Ovary (tissue), 9 donors: ENCODE results near the gene TNRC6C. TPM values are rescaled to one million over a fixed set of nuclear protein-coding genes. Genes with fewer than 3 reads are reported as not detected.

Source experiments
- DNase-seq, 5 donors: peaks; one replicate each; pipeline ENCODE4 v3.0.0-alpha.2; 2019 to 2020
- H3K27ac ChIP-seq, 2 donors: fragments of 200-600 bp; one replicate each; pipeline versions ENCODE4 v1.5.1 to v1.8.0; 2019 to 2022
- H3K27me3 ChIP-seq: fragments of 200-600 bp; one replicate; pipeline ENCODE4 v1.8.0; 2022
- H3K36me3 ChIP-seq: fragments of 200-600 bp; sonication (generic); one replicate; pipeline ENCODE4 v1.5.1; 2019
- H3K4me1 ChIP-seq: one replicate; pipeline ENCODE4 v1.8.1; 2013; ENCODE audit warnings: mild to moderate bottlenecking, moderate library complexity; ENCODE audit not compliant: insufficient read depth
- H3K4me3 ChIP-seq: fragments of 200-600 bp; sonication (generic); one replicate; pipeline ENCODE4 v1.5.1; 2017
- H3K9me3 ChIP-seq, 2 donors: fragments of 200-600 bp in 1 of 2; sonication (generic) in 1 of 2; one replicate each; pipeline versions ENCODE4 v1.5.1 to v1.8.1; 2013 to 2019; ENCODE audit warnings: mild to moderate bottlenecking in 1 of 2, moderate library complexity in 1 of 2
- EP300 ChIP-seq: sonication (generic); formaldehyde crosslinking; IDR thresholded peaks from one replicate; pipeline ENCODE4 v1.6.1; 2017; ENCODE audit warnings: antibody characterized with exemption
- POLR2A ChIP-seq: fragments of 450-650 bp; IDR thresholded peaks from one replicate; pipeline ENCODE4 v1.6.1; 2017; ENCODE audit warnings: antibody characterized with exemption, mild to moderate bottlenecking, moderate library complexity
- WGBS, 3 donors: extraction: QIAGEN DNeasy Blood & Tissue Kit in 1 of 3; methylation state at CpG; one replicate each; pipeline versions ENCODE4 v1.1.5 to v1.1.7; 2013 to 2017; 5-methylcytosine and 5-hydroxymethylcytosine counted together
- intact Hi-C, 4 donors: fragments of 100-400 bp; cut with DNase I; formaldehyde crosslinking; loops; one replicate each; pipeline versions ENCODE4 v1.11.0 to v1.15.1; 2022 to 2023
- polyA plus RNA-seq, 2 donors: library from polyadenylated mRNA; stranded (reverse); fragments of 200-250 nt in 1 of 2; fragments of 350-450 nt in 1 of 2; fragmentation: Illumina TruSeq in 1 of 2; extraction: RNeasy Lipid Tissue Mini Kit (QIAGEN cat#74804) in 1 of 2; gene quantifications; one replicate each; pipeline ENCODE4 v1.2.3, GENCODE V29; 2013 to 2014
- total RNA-seq, 7 donors: library from RNA; depleted of rRNA in 2 of 7; stranded (reverse); fragments of >200 nt in 2 of 7; fragmentation: NEBNext Ultra II Directional in 3 of 7; extraction: Animal tissue kit (Norgen Biotek cat#: 25700) in 3 of 7; gene quantifications; one replicate each; pipeline versions ENCODE4 v1.1.0 to v1.2.4, GENCODE V29; 2016 to 2023
- TF ChIP-seq, protein P1 (sequence below), 3 donors: fragments of 450-650 bp in 2 of 3; fragments of 200-600 bp in 1 of 3; IDR thresholded peaks; one replicate each; pipeline versions ENCODE4 v1.5.1 to v1.8.0; 2016 to 2022; ENCODE audit warnings: antibody characterized with exemption in 3 of 3, mild to moderate bottlenecking in 1 of 3
- donor health status: DM: no; HTN: no; CAD: no; lungs with moderate emphysema.
- donor health status: DM: no; HTN: no; CAD: no.
- donor health status: Bipolar disorder and iron deficiency.
- donor health status: DM: yes; HTN: yes; CAD: no.
- donor health status: DM: no; HTN: no; CAD: no.
- donor health status: DM: yes; HTN: yes; CAD: no.

Gene TNRC6C
- total and polyA plus RNA-seq, 9 donors, result 8.7 to 45.3 (median 32.5) TPM

- DNase-seq, result no peak
- no peaks in the 10 kb centered on the region for H3K4me1 ChIP-seq
- no peak overlapping the region for H3K4me3 ChIP-seq
- no peaks in the 10 kb centered on the region for H3K36me3 ChIP-seq
- WGBS, 3 donors, result 69 to 75% (median 71%) methylated on average over 12 of the region's 12 CpGs
- H3K9me3 ChIP-seq, result no peaks in the 10 kb centered on the region
- TF ChIP-seq EP300 (no peak), POLR2A (no peak)
- TF ChIP-seq, protein P1, sequence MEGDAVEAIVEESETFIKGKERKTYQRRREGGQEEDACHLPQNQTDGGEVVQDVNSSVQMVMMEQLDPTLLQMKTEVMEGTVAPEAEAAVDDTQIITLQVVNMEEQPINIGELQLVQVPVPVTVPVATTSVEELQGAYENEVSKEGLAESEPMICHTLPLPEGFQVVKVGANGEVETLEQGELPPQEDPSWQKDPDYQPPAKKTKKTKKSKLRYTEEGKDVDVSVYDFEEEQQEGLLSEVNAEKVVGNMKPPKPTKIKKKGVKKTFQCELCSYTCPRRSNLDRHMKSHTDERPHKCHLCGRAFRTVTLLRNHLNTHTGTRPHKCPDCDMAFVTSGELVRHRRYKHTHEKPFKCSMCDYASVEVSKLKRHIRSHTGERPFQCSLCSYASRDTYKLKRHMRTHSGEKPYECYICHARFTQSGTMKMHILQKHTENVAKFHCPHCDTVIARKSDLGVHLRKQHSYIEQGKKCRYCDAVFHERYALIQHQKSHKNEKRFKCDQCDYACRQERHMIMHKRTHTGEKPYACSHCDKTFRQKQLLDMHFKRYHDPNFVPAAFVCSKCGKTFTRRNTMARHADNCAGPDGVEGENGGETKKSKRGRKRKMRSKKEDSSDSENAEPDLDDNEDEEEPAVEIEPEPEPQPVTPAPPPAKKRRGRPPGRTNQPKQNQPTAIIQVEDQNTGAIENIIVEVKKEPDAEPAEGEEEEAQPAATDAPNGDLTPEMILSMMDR (IDR thresholded peaks at IDR 0.05), result no peak
- H3K27ac ChIP-seq, result no peak overlapping the region
- H3K27me3 ChIP-seq, result no peaks in the 10 kb centered on the region
- intact Hi-C loops, result no loop called here
These were observed 13.9 kb upstream of the TNRC6C start for GRCh38 chr17:77944390-77945222.

GRCh38 chr17:77946900-77947645 lies 11.4 kb upstream of the TNRC6C start:
- TF ChIP-seq POLR2A (no peak), EP300 (no peak)
- TF ChIP-seq, protein P1 (IDR thresholded peaks at IDR 0.05), result no peak
- intact Hi-C loops, result no loop called here
- no peak overlapping the region for H3K27ac ChIP-seq
- H3K27me3 ChIP-seq, result no peaks in the 10 kb centered on the region
- no peaks in the 10 kb centered on the region for H3K4me1 ChIP-seq
- no peaks in the 10 kb centered on the region for H3K9me3 ChIP-seq
- 86 to 92% (median 87%) methylated on average over 6 of the region's 6 CpGs for WGBS, 3 donors
- H3K36me3 ChIP-seq, result no peaks in the 10 kb centered on the region
- DNase-seq, result no peak
- no peak overlapping the region for H3K4me3 ChIP-seq

GRCh38 chr17:77948690-77949114 lies 9.8 kb upstream of the TNRC6C start:
- H3K27me3 ChIP-seq, result no peaks in the 10 kb centered on the region
- DNase-seq, result no peak
- intact Hi-C loops, result no loop called here
- H3K9me3 ChIP-seq, result no peaks in the 10 kb centered on the region
- TF ChIP-seq EP300 (no peak), POLR2A (no peak)
- TF ChIP-seq, protein P1 (IDR thresholded peaks at IDR 0.05), result no peak
- H3K36me3 ChIP-seq, result no peaks in the 10 kb centered on the region
- no peak overlapping the region for H3K27ac ChIP-seq
- no peaks in the 10 kb centered on the region for H3K4me1 ChIP-seq
- no peak overlapping the region for H3K4me3 ChIP-seq
- whole genome bisulfite sequencing, 3 donors, result 18 to 25% (median 19%) methylated on average over 3 of the region's 3 CpGs

GRCh38 chr17:77951123-77951522 lies 7.4 kb upstream of the TNRC6C start:
- H3K36me3 ChIP-seq, result no peaks in the 10 kb centered on the region
- intact Hi-C loops, result no loop called here
- no peaks in the 10 kb centered on the region for H3K4me1 ChIP-seq
- H3K9me3 ChIP-seq, result no peaks in the 10 kb centered on the region
- 53 to 70% (median 58%) methylated on average over 5 of the region's 5 CpGs for WGBS, 3 donors
- H3K4me3 ChIP-seq, result no peak overlapping the region
- no peaks in the 10 kb centered on the region for H3K27me3 ChIP-seq
- no peak overlapping the region for H3K27ac ChIP-seq
- DNase-seq, result no peak
- TF ChIP-seq, protein P1 (IDR thresholded peaks at IDR 0.05), result no peak
- TF ChIP-seq EP300 (no peak), POLR2A (no peak)
